PFSK-1 (cell line): ENCODE results near the gene ATP6V0B.

Experiments used
- FOXP2 ChIP-seq: optimal IDR thresholded peaks from 2 replicates; pipeline ENCODE3; 2011; ENCODE audit warnings: borderline replicate concordance, control low read depth, inconsistent platforms; ENCODE audit not compliant: insufficient read depth; ENCODE audit errors: extremely low read length, extremely low read depth
- POLR2AphosphoS5 ChIP-seq: IDR thresholded peaks from 2 replicates; pipeline ENCODE4 v1.6.1; 2012; ENCODE audit warnings: low read depth, mild to moderate bottlenecking, control low read depth, low read length, moderate library complexity
- REST ChIP-seq, 2 experiments: IDR thresholded peaks; 2 replicates each; pipeline versions ENCODE4 v1.6.1 to v1.8.0; 2011 to 2012; ENCODE audit warnings: low read depth in 2 of 2, low read length in 2 of 2, control low read depth in 1 of 2, inconsistent platforms in 1 of 2, mild to moderate bottlenecking in 1 of 2, moderate library complexity in 1 of 2; ENCODE audit not compliant: insufficient read depth in 1 of 2
- SIN3A ChIP-seq: IDR thresholded peaks from 2 replicates; pipeline ENCODE4 v1.6.1; 2012; ENCODE audit warnings: mild to moderate bottlenecking, low read length, moderate library complexity, borderline replicate concordance; ENCODE audit not compliant: insufficient read depth
- TAF1 ChIP-seq: IDR thresholded peaks from 2 replicates; pipeline ENCODE4 v1.6.1; 2012; ENCODE audit warnings: low read length, control low read depth, borderline replicate concordance; ENCODE audit not compliant: insufficient read depth

DNA sequence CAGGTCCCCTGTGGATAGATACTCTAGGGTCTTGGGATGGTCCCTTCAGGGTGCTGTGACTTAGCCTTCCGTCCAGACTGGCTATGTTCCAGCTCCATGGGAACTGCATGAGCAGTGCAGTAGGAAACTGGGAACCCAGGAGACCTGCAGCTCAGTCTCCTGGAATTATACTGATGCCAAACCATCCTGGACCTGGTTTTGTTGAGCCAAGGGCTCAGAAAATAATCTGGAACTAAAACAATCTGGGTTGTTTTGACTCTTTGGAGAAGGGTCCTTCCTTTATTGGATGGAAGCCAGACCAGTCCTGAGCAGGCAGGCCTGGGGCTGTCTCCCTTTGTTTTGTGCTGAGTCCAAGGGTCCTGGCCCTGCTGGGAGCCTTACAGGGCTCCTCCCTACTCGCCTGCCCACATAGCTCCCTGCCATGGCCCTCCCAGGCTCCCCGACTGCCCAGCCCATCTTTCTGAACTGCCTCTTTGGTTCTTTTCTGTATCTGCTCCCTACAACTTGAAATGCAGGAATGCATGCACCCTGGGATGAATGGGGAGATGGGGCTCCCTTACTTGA, 26.8 kb upstream of the ATP6V0B start:
- TF ChIP-seq POLR2AphosphoS5 (no peak), TAF1 (no peak), REST (IDR thresholded peaks at IDR 0.05; ENCODE audit: insufficient read depth in 1 of 2, low read depth in 2 of 2, low read length in 2 of 2) (no peak), SIN3A (no peak), FOXP2 (no peak)
